ENCODE results near the gene PPM1E. TPM values are rescaled to one million over a fixed set of nuclear protein-coding genes. Genes with fewer than 3 reads are reported as not detected.

The PPM1E gene
- total RNA-seq, 1 donor from 2014 or later = 0.31 TPM

DNA sequence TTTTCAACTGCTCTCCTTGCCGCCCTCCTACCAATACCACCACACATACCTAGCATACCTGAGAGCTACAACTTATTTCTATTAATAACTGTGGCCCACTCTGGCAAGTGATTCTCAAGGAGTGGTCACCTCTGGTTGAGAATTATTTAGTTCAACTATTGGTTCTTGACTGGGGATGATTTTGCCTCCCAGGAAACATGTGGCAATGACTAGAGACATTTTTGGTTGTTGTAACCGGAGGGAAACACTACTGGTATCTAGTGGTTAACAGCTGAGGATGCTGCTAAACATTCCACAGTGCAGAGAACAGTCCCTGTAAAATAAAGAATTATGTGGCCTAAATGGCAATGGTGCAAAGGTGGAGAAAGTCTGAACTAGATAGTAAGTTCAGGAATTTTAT is 254.4 kb downstream of the PPM1E start:
- H3K27ac Mint-ChIP-seq = peak overlapping the region; percentile 45
- no peaks in the 10 kb centered on the region for H3K9me3 Mint-ChIP-seq
- H3K36me3 Mint-ChIP-seq = peaks cover 2% of the 10 kb centered on the region
- H3K4me3 Mint-ChIP-seq = no peak overlapping the region
- no peak for DNase-seq (ENCODE audit: low spot score in 2 of 2, unreplicated experiment in 2 of 2)
- peaks cover 4% of the 10 kb centered on the region for H3K4me1 Mint-ChIP-seq
- no peaks in the 10 kb centered on the region for H3K27me3 Mint-ChIP-seq (ENCODE audit: low read depth)
- TF ChIP-seq, protein P1, sequence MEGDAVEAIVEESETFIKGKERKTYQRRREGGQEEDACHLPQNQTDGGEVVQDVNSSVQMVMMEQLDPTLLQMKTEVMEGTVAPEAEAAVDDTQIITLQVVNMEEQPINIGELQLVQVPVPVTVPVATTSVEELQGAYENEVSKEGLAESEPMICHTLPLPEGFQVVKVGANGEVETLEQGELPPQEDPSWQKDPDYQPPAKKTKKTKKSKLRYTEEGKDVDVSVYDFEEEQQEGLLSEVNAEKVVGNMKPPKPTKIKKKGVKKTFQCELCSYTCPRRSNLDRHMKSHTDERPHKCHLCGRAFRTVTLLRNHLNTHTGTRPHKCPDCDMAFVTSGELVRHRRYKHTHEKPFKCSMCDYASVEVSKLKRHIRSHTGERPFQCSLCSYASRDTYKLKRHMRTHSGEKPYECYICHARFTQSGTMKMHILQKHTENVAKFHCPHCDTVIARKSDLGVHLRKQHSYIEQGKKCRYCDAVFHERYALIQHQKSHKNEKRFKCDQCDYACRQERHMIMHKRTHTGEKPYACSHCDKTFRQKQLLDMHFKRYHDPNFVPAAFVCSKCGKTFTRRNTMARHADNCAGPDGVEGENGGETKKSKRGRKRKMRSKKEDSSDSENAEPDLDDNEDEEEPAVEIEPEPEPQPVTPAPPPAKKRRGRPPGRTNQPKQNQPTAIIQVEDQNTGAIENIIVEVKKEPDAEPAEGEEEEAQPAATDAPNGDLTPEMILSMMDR (IDR thresholded peaks at IDR 0.05; ENCODE audit: unreplicated experiment) = no peak

DNA sequence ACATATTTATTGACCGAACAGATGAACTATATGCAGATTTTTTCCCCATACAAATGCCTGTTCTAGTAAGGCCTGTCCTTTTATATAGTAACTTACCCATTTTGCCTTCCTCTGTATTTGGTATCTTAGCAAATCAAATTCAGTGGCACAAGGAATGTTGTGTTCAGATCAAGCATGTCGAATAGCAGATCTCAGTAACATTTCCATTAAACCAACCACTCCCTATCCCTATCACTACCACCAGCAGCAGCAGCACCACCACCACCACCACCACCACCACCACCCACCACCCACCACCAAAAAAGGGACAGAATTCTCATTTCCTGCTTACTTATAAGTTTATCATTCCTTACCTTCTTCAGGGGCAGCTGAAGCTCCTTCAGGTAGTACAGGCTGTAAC is 256.3 kb downstream of the PPM1E start:
- TF ChIP-seq, protein P1 (IDR thresholded peaks at IDR 0.05; ENCODE audit: unreplicated experiment) = no peak
- H3K4me1 Mint-ChIP-seq = peaks cover 4% of the 10 kb centered on the region
- H3K27me3 Mint-ChIP-seq (ENCODE audit: low read depth) = no peaks in the 10 kb centered on the region
- no peak for DNase-seq (ENCODE audit: low spot score in 2 of 2, unreplicated experiment in 2 of 2)
- no peak overlapping the region for H3K4me3 Mint-ChIP-seq
- no peaks in the 10 kb centered on the region for H3K9me3 Mint-ChIP-seq
- H3K36me3 Mint-ChIP-seq = peaks cover 5% of the 10 kb centered on the region
- no peak overlapping the region for H3K27ac Mint-ChIP-seq

DNA sequence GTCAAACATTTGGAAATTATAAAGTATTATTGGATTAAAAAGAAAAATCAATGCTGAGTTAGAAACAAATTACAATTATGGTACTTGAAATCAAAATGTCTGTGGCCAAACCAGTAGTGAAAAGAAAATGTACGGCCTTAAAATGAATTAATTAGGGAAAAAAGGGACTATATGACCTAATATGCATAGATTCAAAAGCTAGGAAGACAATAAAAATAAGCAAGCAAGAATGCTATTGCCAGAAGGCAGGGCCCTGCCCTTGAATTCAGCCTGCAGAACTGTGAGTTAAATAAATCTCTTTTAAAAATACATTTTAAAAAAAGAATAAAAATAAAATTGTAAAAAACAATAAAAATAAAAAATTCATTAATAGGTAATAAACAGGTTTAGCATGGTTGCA is 262.4 kb downstream of the PPM1E start:
- Mint-ChIP-seq H3K27me3 (ENCODE audit: low read depth) (no peaks in the 10 kb centered on the region), H3K9me3 (peaks cover 3% of the 10 kb centered on the region), H3K36me3 (peaks cover 21% of the 10 kb centered on the region), H3K4me3 (no peak overlapping the region), H3K27ac (no peak overlapping the region), H3K4me1 (no peaks in the 10 kb centered on the region)
- TF ChIP-seq, protein P1 (IDR thresholded peaks at IDR 0.05; ENCODE audit: unreplicated experiment) = no peak
- no peak for DNase-seq (ENCODE audit: low spot score in 2 of 2, unreplicated experiment in 2 of 2)

DNA sequence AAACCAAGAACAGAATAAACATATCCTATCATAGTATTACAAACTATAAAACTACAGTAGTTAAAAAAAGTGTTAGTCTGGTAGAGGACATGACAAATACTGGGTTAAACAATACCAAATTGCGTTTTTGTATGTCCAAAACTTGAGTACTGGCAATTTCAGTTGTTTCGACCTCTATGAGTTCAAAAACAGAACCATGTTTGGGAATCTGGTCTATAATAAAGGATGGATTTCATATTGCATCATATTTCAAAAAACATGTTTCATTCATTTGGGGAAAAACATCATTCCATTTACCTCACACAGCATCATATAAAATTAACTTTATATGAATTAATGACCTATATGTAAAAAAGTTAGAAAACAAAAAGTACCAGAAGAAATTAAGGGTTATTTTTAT is 269.3 kb downstream of the PPM1E start:
- peaks cover 3% of the 10 kb centered on the region for H3K9me3 Mint-ChIP-seq
- H3K4me1 Mint-ChIP-seq = no peaks in the 10 kb centered on the region
- no peaks in the 10 kb centered on the region for H3K27me3 Mint-ChIP-seq (ENCODE audit: low read depth)
- peaks cover 13% of the 10 kb centered on the region for H3K36me3 Mint-ChIP-seq
- no peak overlapping the region for H3K27ac Mint-ChIP-seq
- DNase-seq (ENCODE audit: low spot score in 2 of 2, unreplicated experiment in 2 of 2) = no peak
- H3K4me3 Mint-ChIP-seq = no peak overlapping the region
- TF ChIP-seq, protein P1 (IDR thresholded peaks at IDR 0.05; ENCODE audit: unreplicated experiment) = no peak

DNA sequence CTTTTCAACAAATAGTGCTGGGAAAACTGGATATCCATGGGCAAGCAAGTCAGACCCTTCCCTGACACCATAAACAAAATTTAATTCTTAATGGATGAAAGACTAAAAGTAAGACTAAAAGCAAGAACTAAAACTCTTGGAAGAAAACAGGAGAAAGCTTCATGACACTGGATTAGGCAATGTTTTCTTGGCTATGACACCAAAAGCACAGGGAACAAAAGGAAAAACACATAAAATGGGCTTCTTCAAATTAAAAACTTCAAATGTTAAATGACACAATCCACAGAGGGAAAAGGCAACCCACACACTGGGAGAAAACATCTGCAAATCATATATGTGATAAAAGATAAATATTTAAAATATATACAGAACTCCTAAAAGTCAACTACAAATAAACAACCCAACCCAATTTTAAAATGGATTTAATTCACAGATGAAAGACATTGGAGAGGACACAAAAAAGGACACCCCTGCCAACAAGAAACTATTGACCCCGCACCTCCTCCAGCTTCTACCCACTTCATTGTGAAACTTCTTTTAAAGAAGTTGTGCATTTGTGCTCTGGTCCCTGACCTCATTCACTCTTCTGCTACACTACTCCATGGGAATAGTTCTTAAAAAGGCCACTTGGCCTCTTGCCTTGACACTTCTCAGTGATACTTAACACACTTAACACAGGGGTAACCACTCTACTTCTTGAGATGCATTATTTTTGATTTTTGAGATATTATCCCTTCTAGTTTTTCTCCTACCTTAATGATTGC is 270.7 kb downstream of the PPM1E start:
- Mint-ChIP-seq H3K36me3 (peaks cover 8% of the 10 kb centered on the region), H3K9me3 (peaks cover 1% of the 10 kb centered on the region), H3K27me3 (ENCODE audit: low read depth) (no peaks in the 10 kb centered on the region), H3K4me3 (no peak overlapping the region), H3K27ac (no peak overlapping the region), H3K4me1 (no peaks in the 10 kb centered on the region)
- TF ChIP-seq, protein P1 (IDR thresholded peaks at IDR 0.05; ENCODE audit: unreplicated experiment) = no peak
- DNase-seq (ENCODE audit: low spot score in 2 of 2, unreplicated experiment in 2 of 2) = no peak

Measured in mesothelial cell of epicardium (in vitro differentiated cells).